CD4-positive, alpha-beta T cell treated with Interleukin-17A for 1 hour (primary cell): ENCODE measurements around the gene CREBRF.
"Not testable (repeated sequence)": the region's sequence is repeated elsewhere in the genome, so short reads cannot be mapped to it uniquely, and the experiment has no call there.

Source experiments
- DNase-seq: peaks from one replicate; pipeline ENCODE4 v3.0.0-alpha.2; 2020

CREBRF gene

GRCh38 chr5:173055983-173056782, at the start of gene CREBRF:
CREBRF (plus strand) TSS chr5:173056352; CDS start chr5:173080776, 24,424 bp downstream.
- DNase-seq: peak; percentile 97

DNA sequence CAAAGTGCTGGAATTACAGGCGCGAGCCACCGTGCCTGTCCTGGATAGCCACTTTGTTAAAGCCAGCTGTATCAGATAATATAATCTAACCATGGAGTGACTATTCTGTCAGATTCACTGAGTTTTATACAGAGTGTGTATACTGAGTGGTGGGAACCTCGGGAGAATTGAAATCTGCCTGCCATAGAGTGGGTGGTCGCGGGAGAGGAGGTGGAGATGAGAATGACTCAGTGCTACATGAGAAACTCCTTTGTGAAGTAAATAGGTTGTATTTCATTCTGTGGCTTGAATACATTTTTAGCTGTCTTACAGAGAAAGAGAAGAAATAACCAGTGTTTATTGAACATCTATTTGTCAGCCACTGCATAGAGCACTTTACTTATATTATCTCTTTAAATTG, 46.1 kb upstream of the CREBRF start:
- no peak for DNase-seq

GRCh38 chr5:173010547-173011464, 45.3 kb upstream of the CREBRF start:
- no peak for DNase-seq

DNA sequence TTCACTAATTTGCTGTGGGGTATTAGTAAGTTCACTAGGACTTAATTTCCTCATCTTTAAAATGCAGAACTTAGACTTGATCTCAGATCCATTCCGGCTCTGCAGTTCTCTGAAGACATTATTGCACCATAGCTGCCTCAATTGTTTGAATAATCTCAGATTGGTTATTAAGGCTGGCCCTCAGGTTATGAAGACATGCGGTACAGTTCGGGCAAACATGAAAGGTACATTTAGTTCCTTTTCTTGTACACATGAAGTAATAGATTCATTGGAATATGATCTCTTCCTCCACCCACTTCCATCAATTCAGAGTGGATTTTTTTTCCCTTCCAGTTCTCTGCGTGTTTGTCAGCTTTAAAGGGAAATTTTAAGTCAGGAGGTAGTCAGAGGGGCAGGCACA, 44.6 kb upstream of the CREBRF start:
- no peak for DNase-seq

- DNase-seq: no peak
Measured at GRCh38 chr5:173012882-173013281, 43.3 kb upstream of the CREBRF start.

DNA sequence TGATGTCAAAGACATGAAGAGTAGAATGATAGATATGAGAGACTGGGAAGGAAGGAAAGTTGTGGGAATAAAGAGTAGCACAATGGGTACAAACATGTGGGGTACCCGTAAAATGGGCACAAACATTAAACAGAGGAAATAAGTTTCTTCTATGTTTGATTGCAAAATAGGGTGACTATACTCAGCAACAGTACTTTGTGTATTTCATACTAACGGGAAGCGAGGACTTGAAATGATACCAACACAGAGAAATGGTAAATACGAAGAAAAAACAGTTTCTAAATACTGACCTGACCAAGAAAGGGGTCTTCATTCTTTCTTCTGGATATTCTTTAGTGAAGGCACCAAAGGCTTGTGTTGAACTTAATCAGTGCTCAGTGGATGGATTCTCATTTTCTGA, 41.5 kb upstream of the CREBRF start:
- no peak for DNase-seq

- no peak for DNase-seq
Measured at GRCh38 chr5:173015192-173015591, 41.0 kb upstream of the CREBRF start.

GRCh38 chr5:173015598-173016455, 40.3 kb upstream of the CREBRF start:
- no peak for DNase-seq

GRCh38 chr5:173016598-173017046, 39.5 kb upstream of the CREBRF start:
- DNase-seq: no peak

DNA sequence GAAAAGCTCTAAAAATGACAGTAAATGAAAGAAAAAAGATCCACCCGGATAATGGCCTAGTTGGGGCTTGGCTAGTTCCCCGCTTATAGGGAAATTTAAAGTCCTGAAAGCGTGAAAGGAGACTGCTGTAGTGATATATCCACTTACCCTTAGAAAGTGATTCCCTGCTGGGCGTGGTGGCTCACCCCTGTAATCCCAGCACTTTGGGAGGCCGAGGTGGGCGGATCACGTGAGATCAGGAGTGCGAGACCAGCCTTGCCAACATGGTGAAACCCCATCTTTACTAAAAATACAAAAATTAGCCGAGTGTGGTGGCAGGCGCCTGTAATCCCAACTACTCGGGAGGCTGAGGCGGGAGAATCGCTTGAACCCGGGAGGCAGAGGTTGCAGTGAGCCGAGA, 39.1 kb upstream of the CREBRF start:
- not testable (repeated sequence) for DNase-seq

DNA sequence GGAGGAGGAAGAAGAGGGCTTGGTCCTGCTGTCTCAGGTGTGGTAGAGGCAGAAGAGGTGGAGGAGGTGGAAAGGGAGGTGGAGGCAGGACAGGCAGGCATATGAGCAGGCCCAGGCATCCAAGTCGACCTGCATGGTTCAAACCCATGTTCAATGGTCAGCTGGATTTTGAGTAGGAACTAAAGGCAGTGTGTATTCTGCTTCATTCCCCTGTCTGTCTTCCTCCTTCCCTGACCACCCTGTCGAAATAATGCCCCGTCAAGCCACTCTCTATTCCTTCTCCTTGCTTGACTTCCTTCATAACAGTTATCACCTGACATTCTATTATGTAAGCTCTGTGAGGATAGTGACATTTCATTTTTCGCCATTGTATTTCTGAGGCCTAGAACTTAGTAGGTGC, 37.8 kb upstream of the CREBRF start:
- no peak for DNase-seq

- no peak for DNase-seq
Measured at GRCh38 chr5:173020154-173020581, 36.0 kb upstream of the CREBRF start.

- DNase-seq: no peak
Measured at GRCh38 chr5:173020643-173021042, 35.5 kb upstream of the CREBRF start.

DNA sequence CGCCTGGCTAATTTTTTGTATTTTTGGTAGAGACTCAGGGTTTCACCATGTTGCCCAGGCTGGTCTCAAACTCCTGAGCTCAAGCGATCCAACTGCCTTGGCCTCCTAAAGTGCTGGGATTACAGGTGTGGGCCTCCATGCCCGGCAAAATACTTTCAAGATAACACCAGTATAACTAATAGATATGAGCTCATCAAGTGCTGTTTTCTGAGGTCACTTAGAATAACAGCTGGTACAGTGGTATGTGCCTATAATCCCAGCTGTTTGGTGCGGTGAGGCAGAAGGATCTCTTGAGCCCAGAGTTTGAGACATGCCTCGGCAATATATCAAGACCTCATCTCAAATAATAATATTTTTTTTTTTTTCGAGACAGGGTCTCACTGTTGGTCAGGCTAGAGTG, 30.5 kb upstream of the CREBRF start:
- no peak for DNase-seq

- no peak for DNase-seq
Measured at GRCh38 chr5:173027905-173028304, 28.2 kb upstream of the CREBRF start.

- no peak for DNase-seq
Measured at GRCh38 chr5:173028811-173029327, 27.3 kb upstream of the CREBRF start.

- DNase-seq: no peak
Measured at GRCh38 chr5:173029499-173029921, 26.6 kb upstream of the CREBRF start.

GRCh38 chr5:173032096-173032495, 24.1 kb upstream of the CREBRF start:
- DNase-seq: not testable (repeated sequence)

DNA sequence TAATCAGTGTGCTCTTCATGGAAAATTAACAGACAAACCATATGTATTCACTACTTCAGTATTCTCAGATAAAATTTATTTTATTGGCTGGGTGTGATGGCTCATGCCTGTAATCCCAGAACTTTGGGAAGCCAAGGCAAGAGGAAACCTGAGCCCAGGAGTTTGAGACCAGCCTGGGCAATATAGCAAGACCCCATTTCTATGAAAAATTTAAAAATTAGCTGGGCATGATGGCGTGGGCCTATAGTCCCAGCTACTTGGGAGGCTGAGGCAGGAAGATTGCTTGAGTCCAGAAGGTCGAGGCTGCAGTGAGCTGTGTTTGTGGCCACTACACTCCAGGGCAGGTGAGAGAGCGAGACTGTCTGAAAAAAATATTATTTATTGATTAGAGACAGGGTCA, 23.4 kb upstream of the CREBRF start:
- DNase-seq: no peak

DNA sequence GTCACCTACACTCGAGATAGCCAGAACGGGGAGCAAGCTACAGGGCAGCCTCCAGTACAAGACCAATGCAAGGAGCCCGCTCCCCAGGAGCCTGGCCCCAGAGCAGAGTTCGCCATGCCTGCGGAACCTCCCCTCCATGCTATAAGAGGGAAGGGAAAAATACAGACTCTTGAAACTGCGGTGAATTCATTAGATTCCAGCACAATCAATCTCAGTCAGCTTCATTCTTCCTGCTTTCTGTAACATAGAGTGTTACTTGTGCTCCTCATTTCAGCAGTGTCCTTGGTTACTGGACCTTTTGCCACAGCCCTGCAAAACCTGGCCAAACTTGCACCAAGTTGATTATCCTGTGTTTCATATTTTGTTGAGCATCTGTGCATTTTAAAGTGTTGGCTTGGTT, 22.2 kb upstream of the CREBRF start:
- no peak for DNase-seq

GRCh38 chr5:173035904-173036707, 20.0 kb upstream of the CREBRF start:
- peak; percentile 25 for DNase-seq

DNA sequence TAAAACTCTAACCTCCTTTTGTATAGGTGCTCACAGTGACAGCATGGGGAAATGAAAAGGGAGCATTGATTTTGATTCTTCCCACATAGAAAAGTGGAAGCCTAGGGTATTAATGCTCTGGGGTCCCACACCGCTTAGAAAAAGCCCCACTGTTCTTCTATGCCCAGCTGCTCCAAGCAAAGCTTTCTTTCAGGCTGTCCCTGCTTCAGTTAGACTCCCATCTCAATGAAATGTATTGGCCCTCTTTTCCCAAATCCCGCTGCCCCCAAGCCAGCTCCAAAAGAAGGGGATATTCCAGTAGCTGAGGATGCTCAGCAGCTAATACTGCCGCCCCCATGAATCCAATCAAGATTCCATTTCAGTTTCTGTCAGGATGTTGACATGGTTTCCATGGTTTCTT, 17.0 kb upstream of the CREBRF start:
- no peak for DNase-seq
